ENCODE results near the gene MSLN. TPM values are rescaled to one million over a fixed set of nuclear protein-coding genes. Genes with fewer than 3 reads are reported as not detected.
A peak's percentile ranks its signal among the peaks of the same experiment; 100 is the strongest.
"Not testable (repeated sequence)": the region's sequence is repeated elsewhere in the genome, so short reads cannot be mapped to it uniquely, and the experiment has no call there.

MSLN gene
- total RNA-seq, 1 donor from 2014 or later: 1.3 TPM

DNA sequence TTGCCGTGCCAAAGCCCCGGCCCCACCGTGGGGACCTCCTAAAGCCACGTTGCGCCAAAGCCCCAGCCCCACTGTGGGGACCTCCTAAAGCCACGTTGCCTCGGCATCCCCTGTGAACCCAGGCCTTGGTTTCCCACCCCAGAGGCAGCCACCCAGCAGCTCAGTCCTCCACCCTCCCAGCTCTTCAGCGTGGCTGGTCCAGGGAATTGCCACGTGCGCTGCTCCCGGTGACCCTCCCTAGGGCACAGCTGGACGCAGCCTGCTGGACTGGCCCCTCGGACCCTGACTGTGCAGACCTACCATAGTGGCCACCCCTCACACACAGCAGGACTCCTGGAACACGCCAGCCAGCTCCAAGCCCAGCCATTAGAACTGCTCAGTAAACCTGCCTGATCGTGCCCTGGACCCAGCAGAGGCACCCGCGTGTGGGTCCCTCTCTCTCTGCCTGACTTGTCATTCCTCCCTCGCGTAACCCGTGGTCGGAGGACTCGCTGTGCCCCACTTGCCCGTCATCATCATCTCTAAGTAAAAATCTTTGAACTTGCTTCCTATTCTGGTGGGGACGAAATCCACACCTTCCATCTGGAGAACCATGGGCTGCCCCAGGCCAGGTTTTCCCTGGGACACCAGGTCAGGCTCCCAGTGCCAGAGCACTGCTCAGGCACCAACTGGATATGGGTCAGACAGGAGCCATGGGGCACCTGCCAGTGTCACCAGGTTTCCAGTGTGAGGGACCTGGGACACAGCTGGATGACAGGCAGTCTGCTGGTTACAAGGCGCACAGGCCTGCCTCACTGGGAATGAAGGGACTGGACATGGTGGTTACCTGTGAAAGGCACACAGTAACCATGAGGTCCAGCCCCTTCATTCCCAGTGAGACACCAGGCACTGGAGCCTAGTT, 25.3 kb upstream of the MSLN start:
- no peak for DNase-seq (ENCODE audit: low read depth)

DNA sequence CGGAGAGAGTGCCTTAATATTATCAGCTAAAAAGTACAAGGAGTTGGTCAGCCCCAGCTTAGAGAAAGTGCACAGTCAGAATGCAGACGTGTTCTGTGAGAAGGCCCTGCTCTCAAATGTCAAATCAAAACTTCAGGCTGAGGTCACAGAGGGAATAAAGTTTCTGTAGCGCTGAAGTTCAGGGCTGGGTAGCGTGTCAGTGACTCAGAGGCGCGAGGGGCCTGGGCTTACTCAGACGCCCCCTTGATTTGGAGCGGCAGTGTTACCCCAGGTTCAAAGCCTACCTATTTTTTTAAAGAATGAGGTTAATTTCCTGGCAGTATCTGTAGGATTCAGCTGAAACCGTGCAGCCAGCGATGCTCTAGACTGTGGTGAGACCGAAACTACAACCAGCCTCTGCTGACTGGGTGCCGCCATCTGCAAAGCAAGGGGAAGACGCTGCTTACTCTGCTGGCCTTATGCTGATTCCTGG, 24.5 kb upstream of the MSLN start:
- DNase-seq (ENCODE audit: low read depth): no peak

DNA sequence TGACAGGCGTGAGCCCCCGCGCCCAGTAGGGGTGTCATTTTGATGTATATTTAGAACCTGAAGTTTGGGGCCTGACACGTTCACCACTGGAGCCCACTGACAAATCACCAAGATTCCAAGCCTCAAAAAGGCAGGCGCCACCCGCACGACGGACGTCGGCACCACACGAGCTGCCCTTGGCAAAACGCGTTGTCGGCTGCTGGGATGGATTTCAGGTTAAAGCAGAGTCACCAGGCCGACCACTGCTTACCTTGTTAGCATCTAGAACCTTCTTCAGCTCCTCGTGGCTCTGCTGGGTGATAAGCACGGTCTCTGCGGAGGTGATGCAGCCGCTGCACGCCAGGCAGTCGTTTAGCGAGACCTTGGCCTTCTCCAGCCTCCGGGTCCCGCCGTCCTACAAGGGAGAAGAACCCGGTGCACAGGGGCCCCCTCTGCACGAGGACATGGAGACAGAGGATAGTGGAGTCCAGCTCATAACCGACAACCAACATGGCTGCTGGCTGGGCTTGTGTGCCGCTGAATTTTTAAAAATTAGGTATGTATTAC, 23.5 kb upstream of the MSLN start:
- DNase-seq (ENCODE audit: low read depth): no peak

DNA sequence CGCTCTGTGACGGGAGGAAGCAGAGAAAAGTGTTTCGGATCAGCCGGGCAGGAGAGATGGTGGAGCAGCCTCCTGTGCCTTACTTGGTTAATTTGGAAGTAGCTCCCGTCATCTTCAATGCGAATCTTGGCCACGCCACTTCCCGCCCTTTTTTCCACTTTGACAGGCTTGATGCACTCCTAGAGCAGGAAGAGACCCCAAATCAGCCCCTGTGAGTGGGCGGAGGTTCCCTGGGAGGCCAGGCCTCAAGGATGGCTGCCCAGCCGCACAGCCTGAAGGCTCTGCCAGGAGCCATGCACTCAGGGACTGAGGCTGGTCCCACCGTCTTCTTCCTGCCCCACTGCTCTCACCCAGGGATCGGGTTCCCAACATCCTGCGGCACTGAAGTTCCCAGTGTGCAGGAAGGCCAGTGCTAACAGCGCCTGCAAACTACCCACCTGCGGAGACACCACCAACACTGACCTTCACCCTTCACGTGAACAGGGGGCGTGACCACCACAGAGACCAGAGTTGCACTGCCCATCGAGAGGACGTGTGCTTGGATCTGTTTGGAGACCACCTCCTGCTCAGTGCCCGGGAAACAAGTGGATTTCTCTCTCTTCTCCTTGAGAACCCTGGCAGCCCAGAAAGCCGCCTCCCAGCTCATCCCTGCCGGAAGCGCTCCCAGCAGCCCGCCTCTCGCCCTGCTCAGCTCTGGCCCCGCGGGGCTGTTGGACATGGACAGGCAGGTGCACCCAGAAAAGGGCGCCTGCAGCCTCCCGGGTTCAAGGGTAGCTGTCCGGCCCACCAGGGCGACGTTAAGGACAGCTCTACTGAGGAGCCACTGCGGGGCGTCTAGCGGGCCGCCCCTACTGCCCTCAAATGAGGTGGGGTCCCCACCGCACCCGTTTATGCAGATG, 20.7 kb upstream of the MSLN start:
- no peak for DNase-seq (ENCODE audit: low read depth)

DNA sequence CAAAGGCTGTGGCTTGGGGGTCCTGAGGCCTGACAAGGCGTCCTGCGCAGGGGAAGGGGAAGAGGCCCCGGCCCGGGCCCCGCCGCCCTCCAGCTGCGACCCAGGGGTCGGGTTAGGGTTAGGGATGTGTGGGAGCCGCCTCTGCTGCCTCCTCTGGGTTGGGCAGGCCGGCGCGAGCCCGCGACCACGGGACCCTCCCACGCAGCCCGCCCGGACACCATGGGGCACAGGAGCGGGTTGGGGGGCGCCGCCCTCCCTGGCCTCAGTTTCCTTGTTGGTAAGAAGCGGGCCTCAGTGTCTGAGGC, 20.1 kb upstream of the MSLN start:
- no peak for DNase-seq (ENCODE audit: low read depth)

DNA sequence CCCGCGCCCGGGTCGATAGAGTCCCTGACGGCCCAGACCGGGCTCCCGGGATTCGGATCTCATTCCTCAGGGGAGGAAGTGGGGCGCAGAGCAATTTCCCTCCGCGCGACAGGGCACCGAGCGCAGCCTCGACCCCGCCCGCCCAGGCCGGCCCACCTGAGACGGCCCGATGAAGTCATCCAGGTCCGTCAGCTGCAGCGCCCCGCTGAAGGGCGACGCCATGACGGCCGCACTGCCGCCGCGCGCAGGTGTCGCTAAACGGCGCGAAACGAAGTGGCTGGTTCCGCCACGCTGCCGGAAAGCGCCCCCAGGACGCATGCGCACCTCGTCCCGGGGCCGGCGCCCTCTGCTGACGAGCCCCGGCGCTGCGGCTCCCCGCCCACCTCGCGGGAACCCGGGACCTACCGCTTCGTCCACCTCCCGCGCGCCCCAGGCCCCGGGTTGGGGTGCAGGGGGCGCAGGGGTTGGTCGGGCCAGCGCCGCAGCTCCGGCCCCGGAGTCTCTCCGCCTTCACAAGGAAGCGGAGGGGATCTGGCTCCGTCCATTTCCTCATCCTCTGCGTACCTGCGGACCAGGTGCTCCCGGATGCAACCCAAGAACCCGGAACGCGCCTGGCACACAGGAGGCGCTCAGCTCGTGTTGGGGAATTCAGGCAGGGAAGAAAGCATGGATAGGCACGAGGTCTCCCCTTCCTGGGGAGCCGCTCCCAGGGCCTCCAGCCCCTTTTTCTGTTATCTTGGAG, 19.6 kb upstream of the MSLN start, which contains the start of gene CIAO3:
TSS of gene CIAO3 (minus strand) at position 234 of the 742 bp plus-strand sequence. CDS start at position 222, 12 bp downstream.
- DNase-seq (ENCODE audit: low read depth): peak; percentile 63

DNA sequence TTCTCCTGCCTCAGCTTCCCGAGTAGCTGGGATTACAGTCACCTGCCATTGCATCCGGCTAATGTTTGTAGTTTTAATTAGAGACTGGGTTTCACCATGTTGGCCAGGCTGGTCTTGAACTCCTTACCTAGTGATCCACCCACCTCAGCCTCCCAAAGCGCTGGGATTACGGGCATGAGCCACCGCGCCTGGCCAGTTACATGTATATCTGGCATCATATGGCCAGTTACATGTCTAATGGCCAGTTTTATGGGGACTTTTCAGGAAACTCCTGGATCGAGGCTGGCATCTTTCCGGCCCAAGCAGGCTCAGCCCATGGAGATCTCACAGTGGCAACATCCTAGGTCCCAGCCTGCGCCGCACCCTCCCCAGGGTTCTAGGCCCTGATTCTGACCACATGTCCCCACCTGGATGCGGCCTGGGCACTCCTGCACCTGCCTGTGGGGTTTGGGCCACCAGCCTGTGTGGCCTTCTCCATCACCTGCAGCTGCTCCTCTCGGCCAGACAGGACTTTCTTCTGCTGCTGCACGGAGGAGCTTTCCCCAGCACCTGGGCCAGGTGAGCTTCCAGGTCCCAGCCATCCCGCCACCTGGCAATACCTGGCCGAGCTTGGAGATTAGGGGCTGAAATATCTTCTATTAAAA, 18.4 kb upstream of the MSLN start:
- DNase-seq (ENCODE audit: low read depth): no peak

DNA sequence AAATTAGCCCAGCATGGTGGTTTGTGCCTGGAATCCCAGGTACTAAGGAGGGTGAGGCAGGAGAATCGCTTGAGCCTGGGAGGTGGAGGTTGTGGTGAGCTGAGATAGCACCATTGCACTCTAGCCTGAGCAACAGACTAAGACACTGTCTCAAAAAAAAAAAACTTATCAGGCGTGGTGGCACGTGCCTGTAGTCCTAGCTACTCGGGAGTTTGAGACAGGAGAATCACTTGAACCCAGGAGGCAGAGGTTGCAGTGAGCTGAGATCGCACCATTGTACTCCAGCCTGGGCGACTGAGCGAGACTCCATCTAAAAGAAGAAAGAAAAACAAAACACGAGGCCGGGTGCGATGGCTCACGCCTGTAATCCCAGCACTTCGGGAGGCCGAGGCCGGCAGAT, 17.6 kb upstream of the MSLN start:
- DNase-seq (ENCODE audit: low read depth): not testable (repeated sequence)

DNA sequence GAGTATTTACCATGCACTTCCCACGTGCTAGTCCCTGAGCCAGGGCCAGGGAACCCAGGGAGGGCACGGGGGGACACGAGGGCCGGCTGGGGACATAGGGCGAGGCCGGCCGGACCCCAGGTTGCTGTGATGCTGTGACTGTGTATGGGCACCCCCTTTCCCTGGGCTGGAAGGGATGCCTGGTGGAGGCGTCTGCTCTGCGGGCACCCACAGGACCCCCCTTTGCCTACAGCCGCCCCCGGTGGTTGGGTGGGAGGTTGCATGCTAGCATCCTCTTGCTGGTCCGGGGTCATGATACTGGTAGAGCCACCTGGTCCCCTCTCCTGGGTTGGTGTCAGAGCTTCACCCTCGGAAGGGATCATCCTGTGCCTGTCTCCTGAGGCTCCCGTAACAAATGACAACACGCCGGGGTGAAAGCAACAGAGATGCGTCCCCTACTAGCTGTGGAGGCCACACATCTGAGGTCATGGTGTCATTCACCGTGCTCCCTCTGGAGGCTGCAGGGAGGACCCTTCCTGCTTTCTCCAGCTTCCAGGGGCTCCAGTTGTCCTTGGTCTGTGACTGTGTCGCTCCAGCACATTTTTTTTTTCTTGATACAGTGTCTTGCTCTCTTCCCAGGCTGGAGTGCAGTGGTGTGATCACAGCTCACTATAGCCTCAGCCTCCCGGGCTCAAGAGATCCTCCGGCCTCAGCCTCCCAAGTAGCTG, 16.6 kb upstream of the MSLN start:
- no peak for DNase-seq (ENCODE audit: low read depth)

DNA sequence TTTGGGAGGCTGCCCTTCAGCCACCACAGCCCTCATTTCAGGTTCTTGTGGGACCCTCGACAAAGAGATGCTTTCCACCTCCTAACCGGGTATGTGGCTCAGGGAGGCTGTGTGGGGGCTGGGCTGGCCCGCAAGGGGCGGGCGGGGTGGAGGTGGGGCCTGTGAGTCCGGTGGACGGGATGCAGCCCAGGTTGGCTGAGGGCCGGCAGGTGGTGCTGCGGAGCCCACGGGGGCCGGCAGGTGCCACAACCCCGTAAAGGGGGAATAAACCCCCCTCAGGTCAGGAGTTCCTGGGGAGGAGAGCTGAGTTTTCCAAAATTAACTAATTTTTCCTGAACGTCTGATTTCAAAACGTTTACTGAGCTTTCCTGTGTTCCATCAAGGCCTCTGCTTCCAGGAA, 14.8 kb upstream of the MSLN start:
- no peak for DNase-seq (ENCODE audit: low read depth)

DNA sequence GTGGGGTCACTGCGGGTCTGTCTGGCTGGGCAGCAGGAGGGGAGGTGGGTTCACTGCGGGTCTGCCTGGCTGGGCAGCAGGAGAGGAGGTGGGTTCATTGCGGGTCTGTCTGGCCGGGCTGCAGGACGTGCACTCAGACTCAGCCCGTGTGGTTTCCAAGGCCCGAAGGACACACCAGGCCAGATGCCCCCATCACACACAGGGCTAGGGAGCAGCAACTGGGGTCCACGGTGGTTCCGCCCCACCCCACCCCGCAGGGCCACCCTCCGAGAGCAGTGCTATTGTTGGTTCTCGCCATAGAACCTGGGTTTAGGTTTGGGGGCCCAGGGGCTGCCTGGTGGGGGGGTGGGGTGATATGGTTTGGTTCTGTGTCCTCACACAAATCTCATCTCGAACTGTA, 13.9 kb upstream of the MSLN start:
- no peak for DNase-seq (ENCODE audit: low read depth)

DNA sequence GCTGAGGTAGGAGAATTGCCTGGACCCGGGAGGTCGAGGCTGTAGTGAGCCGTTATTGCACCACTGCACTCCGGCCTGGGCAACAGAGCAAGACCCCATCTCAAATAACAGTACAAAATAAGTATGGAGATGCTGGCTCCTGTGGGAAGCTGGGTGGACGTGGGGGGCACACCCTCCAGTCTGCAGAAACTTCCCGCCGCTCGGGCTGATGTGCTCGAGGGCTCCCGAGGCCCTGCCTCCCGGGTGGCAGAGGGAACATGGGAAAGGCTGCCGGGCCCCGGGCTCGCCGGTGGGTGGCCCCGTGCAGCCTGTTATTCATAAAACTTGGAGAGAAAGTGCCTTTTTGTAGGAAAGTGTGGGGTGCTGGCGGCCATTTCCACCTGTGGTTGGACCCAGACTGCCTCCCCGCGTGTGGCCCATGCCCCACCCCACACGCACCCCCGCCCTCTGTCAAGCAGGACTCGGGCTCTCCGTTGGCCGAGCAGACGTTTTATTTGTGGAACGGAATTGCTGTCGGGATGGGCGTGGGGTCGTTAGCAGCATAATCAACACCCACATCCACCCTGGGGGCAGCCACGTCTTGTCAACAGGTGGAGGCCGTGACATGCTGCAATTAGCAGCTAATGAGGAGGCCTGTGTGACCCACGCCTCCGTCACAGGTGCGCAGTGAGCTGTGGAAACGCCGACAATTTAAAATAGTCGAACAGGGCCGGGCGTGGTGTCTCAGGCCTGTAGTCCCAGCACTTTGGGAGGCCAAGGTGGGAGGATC, 12.4 kb upstream of the MSLN start:
- DNase-seq (ENCODE audit: low read depth): no peak

DNA sequence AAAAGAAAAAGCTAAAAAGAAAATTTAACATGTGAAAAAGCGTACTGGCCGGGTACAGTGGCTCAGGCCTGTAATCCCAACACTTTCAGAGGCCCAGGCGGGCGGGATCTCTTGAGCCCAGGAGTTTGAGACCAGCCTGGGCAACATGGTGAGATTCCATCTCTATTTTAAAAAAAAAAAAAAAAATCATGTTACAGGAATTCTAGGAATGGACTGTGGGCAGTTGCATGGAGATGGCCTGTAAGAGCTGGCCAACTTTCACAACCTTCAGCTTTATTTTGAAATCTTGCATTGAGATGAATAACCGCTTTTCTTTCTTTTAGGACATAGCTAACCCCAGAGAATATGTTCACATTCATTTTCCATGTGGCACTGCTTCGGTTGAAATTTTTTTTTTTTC, 11.5 kb upstream of the MSLN start:
- peak; percentile 57 for DNase-seq (ENCODE audit: low read depth)

DNA sequence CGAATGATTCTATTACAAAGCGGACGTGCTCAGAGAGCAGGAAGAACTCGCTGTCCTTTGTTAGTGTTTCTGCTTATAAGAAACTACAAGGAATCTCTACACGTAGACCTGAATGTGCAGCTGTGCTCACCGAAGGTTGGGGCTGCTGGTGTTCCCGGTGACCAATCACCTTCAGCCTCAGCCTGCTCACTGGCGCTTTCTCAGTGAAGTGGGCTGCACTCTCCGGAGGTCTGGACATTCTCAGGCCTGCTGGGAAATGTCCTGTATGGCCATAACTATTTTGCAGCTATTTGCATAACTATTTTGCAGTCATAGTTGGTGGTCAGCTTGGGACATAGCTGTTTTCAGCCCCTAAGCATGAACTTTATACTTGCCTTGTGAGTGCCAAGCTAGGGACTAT, 10.0 kb upstream of the MSLN start:
- peak; percentile 20 for DNase-seq (ENCODE audit: low read depth)

DNA sequence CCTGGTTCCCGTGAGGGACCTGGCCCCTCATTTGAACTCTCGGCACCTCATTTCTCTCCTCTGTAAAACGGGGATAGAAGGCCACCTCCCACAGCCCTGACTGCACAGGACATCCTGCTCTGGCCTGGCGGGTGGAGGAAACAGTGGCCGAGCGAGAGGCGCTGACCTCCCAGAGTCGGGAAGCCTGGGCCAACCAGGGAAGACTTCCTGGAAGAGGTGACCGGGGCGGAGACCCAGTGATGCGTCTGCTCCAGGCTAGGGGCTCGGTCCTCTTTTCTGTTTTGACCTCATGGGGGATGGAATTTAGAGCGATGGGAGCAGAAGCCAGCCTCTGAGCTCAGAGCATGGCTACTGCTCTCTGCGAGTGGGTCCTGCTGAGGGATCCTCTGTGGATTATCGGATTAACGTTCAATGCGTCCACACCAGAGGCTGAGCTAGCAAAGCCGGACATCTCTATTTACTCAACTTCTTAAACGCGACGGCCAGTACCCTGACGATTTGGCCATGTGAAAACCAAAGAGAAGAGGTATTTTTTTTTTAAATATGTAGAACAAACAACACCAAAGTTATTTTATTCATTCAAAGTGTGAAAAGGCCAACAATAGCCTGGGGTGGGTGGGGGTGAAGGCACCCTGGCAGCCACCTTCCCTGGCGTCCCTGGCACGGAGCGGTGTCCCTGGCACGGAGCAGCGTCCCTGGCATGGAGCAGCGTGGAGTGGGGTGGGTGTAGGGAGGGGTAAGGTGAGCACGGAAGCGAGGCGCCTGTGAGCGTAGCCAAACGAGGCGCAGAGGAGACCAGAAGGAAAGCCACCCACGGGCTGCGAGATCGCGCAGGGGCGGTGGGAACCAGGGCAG, 9.2 kb upstream of the MSLN start:
- no peak for DNase-seq (ENCODE audit: low read depth)

DNA sequence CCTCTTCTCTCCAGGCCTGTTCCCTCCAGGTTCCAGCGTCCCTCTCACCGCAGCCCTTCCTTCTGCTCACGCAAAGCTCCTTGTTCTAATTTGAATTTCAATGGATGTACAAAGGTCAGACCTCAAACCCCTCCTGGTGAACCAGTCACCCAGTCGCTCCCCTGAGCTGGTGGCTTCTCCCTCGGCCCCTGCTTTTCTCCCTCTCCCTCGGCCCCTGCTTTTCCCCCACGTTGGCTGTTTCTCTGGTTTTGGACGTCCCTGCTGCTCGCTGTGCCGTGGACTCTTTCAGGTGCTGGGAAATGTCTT, 8.6 kb upstream of the MSLN start:
- DNase-seq (ENCODE audit: low read depth): no peak

DNA sequence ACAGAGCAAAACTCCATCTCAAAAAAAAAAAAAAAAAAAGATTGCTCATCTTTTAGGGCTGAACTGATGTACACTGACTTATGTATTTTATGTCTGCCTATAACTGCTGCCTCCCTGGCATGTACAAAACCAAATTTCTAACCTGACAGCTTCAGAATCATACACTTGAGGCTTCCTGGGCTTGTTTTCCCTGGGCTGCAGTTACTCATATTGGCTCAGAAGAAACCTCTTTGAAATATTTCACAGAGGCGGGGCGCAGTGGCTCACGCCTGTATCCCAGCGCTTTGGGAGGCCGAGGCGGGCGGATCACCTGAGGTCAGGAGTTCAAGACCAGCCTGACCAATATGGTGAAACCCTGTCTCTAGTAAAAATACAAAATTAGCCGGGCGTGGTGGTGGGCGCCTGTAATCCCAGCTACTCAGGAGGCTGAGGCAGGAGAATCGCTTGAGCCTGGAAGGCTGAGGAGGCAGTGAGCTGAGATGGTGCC, 6.4 kb upstream of the MSLN start:
- not testable (repeated sequence) for DNase-seq (ENCODE audit: low read depth)

DNA sequence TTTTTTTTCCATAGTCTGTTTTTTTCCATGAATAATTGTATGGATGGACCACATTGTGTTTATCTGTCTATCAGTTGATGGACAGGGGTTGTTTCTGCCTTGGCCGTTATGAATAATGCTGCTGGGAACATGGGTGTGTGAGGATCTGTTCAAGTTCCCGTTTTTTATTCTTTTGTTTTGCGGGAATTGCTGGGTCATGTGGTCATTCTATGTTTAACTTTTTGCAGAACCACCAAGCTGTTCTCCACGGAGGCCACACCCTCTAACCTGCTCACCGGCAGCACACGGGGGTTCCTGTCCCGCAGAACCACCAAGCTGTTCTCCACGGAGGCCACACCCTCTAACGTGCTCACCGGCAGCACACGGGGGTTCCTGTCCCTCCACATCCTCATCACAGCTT, 5.9 kb upstream of the MSLN start:
- no peak for DNase-seq (ENCODE audit: low read depth)

DNA sequence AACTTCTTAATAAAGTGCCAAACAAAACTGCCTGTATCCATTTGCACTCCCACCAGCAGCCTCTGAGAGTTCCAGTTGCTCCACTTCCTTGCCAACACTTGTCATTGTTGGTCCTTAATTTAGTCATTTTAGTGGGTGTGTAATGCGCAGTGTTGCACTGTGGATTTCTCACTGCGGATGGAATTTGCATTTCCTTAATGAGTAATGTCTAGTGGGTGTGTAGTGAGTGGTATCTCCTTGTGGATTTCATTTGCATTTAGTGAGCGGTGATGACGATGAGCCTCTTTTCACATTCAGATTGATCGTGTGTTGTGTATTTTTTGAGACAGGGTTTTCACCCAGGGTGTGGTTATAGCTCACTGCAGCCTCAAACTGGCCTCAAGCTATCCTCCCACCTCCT, 4.1 kb upstream of the MSLN start:
- DNase-seq (ENCODE audit: low read depth): no peak
